DMS153 treated with DMSO at 0.1 percent for 48 hours (cell line): ENCODE measurements around the gene DEPP1.
"Not testable (repeated sequence)": the region's sequence is repeated elsewhere in the genome, so short reads cannot be mapped to it uniquely, and the experiment has no call there.

Source experiments
- DNase-seq: peaks from one replicate; lab custom pipeline; 2025; ENCODE audit not compliant: unreplicated experiment; lab: John Stamatoyannopoulos, UW

DEPP1 gene

GRCh38 chr10:44978570-44979280 lies at the start of gene DEPP1:
Gene DEPP1 (minus strand): TSS chr10:44978809. CDS start chr10:44978030, 779 bp downstream.
- peak; percentile 91 for DNase-seq

GRCh38 chr10:45023426-45023825 lies 44.8 kb upstream of the DEPP1 start:
- no peak for DNase-seq

GRCh38 chr10:45015590-45015989 lies 37.0 kb upstream of the DEPP1 start:
- no peak for DNase-seq

- DNase-seq = not testable (repeated sequence)
Measured at GRCh38 chr10:45014557-45014956, 35.9 kb upstream of the DEPP1 start.

- DNase-seq = peak; percentile 81
Measured at GRCh38 chr10:45008524-45009161, 30.0 kb upstream of the DEPP1 start.

- DNase-seq = no peak
Measured at GRCh38 chr10:45006276-45007030, 27.8 kb upstream of the DEPP1 start.

GRCh38 chr10:45005284-45005683 lies 26.7 kb upstream of the DEPP1 start:
- no peak for DNase-seq

- no peak for DNase-seq
Measured at GRCh38 chr10:45004661-45005060, 26.1 kb upstream of the DEPP1 start.

GRCh38 chr10:45003432-45004000 lies 24.9 kb upstream of the DEPP1 start:
- no peak for DNase-seq

- DNase-seq = peak; percentile 28
Measured at GRCh38 chr10:45001381-45002148, 23.0 kb upstream of the DEPP1 start.

GRCh38 chr10:45000752-45001380 lies 22.3 kb upstream of the DEPP1 start, which contains the start of gene ZNF22:
Gene ZNF22 (plus strand): TSS chr10:45000923. CDS start chr10:45003369, 2,446 bp downstream.
- peak; percentile 25 for DNase-seq

GRCh38 chr10:45000138-45000751 lies 21.6 kb upstream of the DEPP1 start:
- DNase-seq = no peak

GRCh38 chr10:44998146-44998631 lies 19.6 kb upstream of the DEPP1 start:
- no peak for DNase-seq

GRCh38 chr10:44997105-44997748 lies 18.6 kb upstream of the DEPP1 start:
- no peak for DNase-seq

GRCh38 chr10:44995914-44996669 lies 17.5 kb upstream of the DEPP1 start:
- DNase-seq = no peak

GRCh38 chr10:44995581-44995913 lies 16.9 kb upstream of the DEPP1 start:
- DNase-seq = no peak

GRCh38 chr10:44994752-44995530 lies 16.3 kb upstream of the DEPP1 start:
- no peak for DNase-seq
